ENCODE data around the gene POLR3F. TPM values are rescaled to one million over a fixed set of nuclear protein-coding genes. Genes with fewer than 3 reads are reported as not detected.

Gene POLR3F
- total RNA-seq, 1 donor from 2014 or later, result 9.3 TPM

GRCh38 chr20:18504479-18505060 is 37.4 kb downstream of the POLR3F start:
- TF ChIP-seq CTCF (IDR thresholded peaks at IDR 0.05), result no peak
- Mint-ChIP-seq H3K36me3 (ENCODE audit: low read depth) (peaks cover 1% of the 10 kb centered on the region), H3K9me3 (ENCODE audit: low read depth) (no peaks in the 10 kb centered on the region), H3K27me3 (ENCODE audit: low read depth) (peaks cover 2% of the 10 kb centered on the region), H3K4me1 (ENCODE audit: low read depth) (peaks cover 23% of the 10 kb centered on the region), H3K27ac (ENCODE audit: unreplicated experiment) (no peak overlapping the region), H3K4me3 (ENCODE audit: unreplicated experiment) (no peak overlapping the region)
- DNase-seq (ENCODE audit: low spot score), result no peak

DNA sequence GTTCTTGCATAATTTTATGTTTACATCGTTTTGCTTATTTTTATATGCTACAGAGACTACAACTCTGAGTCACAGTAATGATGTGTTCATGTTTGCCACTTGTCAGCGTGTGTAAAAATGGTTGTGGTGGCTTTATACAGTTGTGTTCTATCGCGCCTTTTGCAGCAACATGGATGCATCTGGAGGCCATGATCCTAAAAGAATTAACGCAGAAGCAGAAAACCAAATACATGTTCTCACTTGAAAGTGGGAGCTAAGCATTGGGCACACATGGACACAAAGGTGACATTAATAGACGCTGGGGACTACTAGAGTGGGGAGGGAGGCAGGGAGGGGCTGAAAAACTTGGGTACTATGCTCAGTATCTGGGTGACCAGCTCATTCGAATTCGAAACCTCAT is 39.6 kb downstream of the POLR3F start:
- H3K36me3 Mint-ChIP-seq (ENCODE audit: low read depth), result peaks cover 9% of the 10 kb centered on the region
- peak overlapping the region; percentile 100 for H3K27ac Mint-ChIP-seq (ENCODE audit: unreplicated experiment)
- no peak for TF ChIP-seq CTCF (IDR thresholded peaks at IDR 0.05)
- H3K4me1 Mint-ChIP-seq (ENCODE audit: low read depth), result peaks cover 26% of the 10 kb centered on the region
- no peak for DNase-seq (ENCODE audit: low spot score)
- no peaks in the 10 kb centered on the region for H3K9me3 Mint-ChIP-seq (ENCODE audit: low read depth)
- H3K27me3 Mint-ChIP-seq (ENCODE audit: low read depth), result peaks cover 2% of the 10 kb centered on the region
- H3K4me3 Mint-ChIP-seq (ENCODE audit: unreplicated experiment), result peak overlapping the region; percentile 100

- peak; percentile 97 for DNase-seq (ENCODE audit: low spot score)
- peaks cover 12% of the 10 kb centered on the region for H3K36me3 Mint-ChIP-seq (ENCODE audit: low read depth)
- H3K27ac Mint-ChIP-seq (ENCODE audit: unreplicated experiment), result peak within 1 kb of the TSS; percentile 100
- TF ChIP-seq CTCF (IDR thresholded peaks at IDR 0.05), result no peak
- peaks cover 26% of the 10 kb centered on the region for H3K4me1 Mint-ChIP-seq (ENCODE audit: low read depth)
- H3K27me3 Mint-ChIP-seq (ENCODE audit: low read depth), result no peaks in the 10 kb centered on the region
- H3K9me3 Mint-ChIP-seq (ENCODE audit: low read depth), result no peaks in the 10 kb centered on the region
- H3K4me3 Mint-ChIP-seq (ENCODE audit: unreplicated experiment), result peak within 1 kb of the TSS; percentile 100
Measured at GRCh38 chr20:18507218-18508191, 40.3 kb downstream of the POLR3F start, which contains the start of gene SEC23B. Gene SEC23B, plus strand, starts transcription at chr20:18507940. Its CDS starts 2,896 bp downstream, at chr20:18510836.

DNA sequence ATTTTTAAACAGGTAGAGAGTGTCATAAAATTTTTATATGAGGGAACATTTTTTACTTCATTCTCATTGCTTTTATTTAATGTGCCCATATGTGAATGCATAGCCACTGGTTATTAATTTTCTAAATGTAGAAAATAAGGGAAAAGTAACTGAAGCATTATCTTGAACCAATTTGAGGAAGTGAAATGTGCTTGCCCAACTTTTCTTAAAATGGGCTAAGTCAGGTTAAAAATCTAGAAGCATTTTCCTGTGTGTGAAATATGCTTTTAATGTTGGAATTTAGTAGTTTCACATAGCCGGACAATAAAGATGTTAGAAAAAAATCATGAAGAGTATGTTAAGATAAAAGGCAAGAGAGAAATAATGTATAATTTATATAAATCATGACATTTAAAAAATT is 44.4 kb downstream of the POLR3F start:
- Mint-ChIP-seq H3K4me3 (ENCODE audit: unreplicated experiment) (no peak overlapping the region), H3K36me3 (ENCODE audit: low read depth) (peaks cover 22% of the 10 kb centered on the region), H3K4me1 (ENCODE audit: low read depth) (peaks cover 26% of the 10 kb centered on the region), H3K27ac (ENCODE audit: unreplicated experiment) (no peak overlapping the region), H3K27me3 (ENCODE audit: low read depth) (no peaks in the 10 kb centered on the region), H3K9me3 (ENCODE audit: low read depth) (no peaks in the 10 kb centered on the region)
- TF ChIP-seq CTCF (IDR thresholded peaks at IDR 0.05), result no peak
- no peak for DNase-seq (ENCODE audit: low spot score)

DNA sequence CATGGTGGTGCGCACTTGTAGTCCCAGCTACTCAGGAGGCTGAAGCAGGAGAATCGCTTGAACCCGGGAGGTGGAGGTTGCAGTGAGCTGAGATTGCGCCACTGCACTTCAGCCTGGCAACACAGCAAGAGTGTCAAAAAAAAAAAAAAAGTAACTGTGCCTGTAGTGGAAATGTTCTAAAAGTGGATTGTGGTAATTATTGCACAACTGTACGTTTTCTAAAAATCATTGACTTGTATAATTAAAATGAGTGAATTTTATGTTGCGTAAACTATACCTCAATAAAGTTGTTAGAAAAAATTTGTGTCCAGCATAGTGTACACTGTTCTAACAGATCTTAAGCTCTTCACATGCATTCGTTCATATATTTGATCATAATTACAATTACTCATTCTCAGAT is 46.0 kb downstream of the POLR3F start:
- no peak for DNase-seq (ENCODE audit: low spot score)
- Mint-ChIP-seq H3K36me3 (ENCODE audit: low read depth) (peaks cover 20% of the 10 kb centered on the region), H3K27ac (ENCODE audit: unreplicated experiment) (no peak overlapping the region), H3K4me3 (ENCODE audit: unreplicated experiment) (no peak overlapping the region), H3K27me3 (ENCODE audit: low read depth) (no peaks in the 10 kb centered on the region), H3K9me3 (ENCODE audit: low read depth) (no peaks in the 10 kb centered on the region), H3K4me1 (ENCODE audit: low read depth) (peaks cover 16% of the 10 kb centered on the region)
- TF ChIP-seq CTCF (IDR thresholded peaks at IDR 0.05), result no peak

Data from chondrocyte (in vitro differentiated cells).